Endothelial cell of umbilical vein (primary cell): ENCODE results near the gene GSC2. TPM values are rescaled to one million over a fixed set of nuclear protein-coding genes. Genes with fewer than 3 reads are reported as not detected.
"Not testable (repeated sequence)": the region's sequence is repeated elsewhere in the genome, so short reads cannot be mapped to it uniquely, and the experiment has no call there.

Experiments used
- BruUV-seq: library from RNA; stranded (reverse); fragments of 400-500 nt; replicated peaks from 2 replicates; lab custom pipeline; 2021; lab: Mats Ljungman, UMichigan
- CTCF ChIA-PET: fragments of 300-600, 350-600 bp; sonication (Branson Sonifier 250); formaldehyde crosslinking; loops from one replicate; lab custom pipeline; 2021; ENCODE audit warnings: antibody characterized with exemption, inconsistent platforms; lab: Charles Lee
- POLR2A ChIA-PET: fragments of 300-600, 350-600 bp; sonication (Branson Sonifier 250); formaldehyde crosslinking; loops from one replicate; lab custom pipeline; 2021; ENCODE audit warnings: antibody characterized with exemption, inconsistent platforms; lab: Charles Lee
- DNase-seq: peaks from one replicate; pipeline ENCODE4 v3.0.0-alpha.2; 2011; ENCODE audit warnings: low read depth, low spot score
- FAIRE-seq: peaks from 2 replicates; lab custom pipeline; 2011; peaks lifted over from hg19 to GRCh38; lab: Jason Lieb, UNC
- H2AFZ ChIP-seq: 2 replicates; pipeline ENCODE4 v1.6.0; 2012; ENCODE audit warnings: low read depth, low read length, control low read depth, inconsistent platforms
- H3K27ac ChIP-seq: 2 replicates; pipeline ENCODE4 v1.5.1; 2011; ENCODE audit warnings: low read depth, mild to moderate bottlenecking, control low read depth, low read length, moderate library complexity; ENCODE audit not compliant: insufficient read depth
- H3K27me3 ChIP-seq, 2 experiments: 2 replicates each; pipeline versions ENCODE4 v1.6.0 to v1.6.1; 2011; ENCODE audit warnings: low read length in 2 of 2, mixed read lengths in 1 of 2; ENCODE audit not compliant: control insufficient read depth in 2 of 2, insufficient read depth in 2 of 2
- H3K36me3 ChIP-seq, 2 experiments: 2 replicates in 1 of 2; 3 replicates in 1 of 2; pipeline ENCODE4 v1.5.1; 2011; ENCODE audit warnings: low read length in 2 of 2, mild to moderate bottlenecking in 1 of 2, moderate library complexity in 1 of 2; ENCODE audit not compliant: control insufficient read depth in 2 of 2, insufficient read depth in 2 of 2; ENCODE audit errors: extremely low read depth in 1 of 2
- H3K4me1 ChIP-seq: 3 replicates; pipeline ENCODE4 v1.5.1; 2011; ENCODE audit warnings: mild to moderate bottlenecking, low read length; ENCODE audit not compliant: control insufficient read depth, insufficient read depth; ENCODE audit errors: extremely low read depth
- H3K4me2 ChIP-seq: 2 replicates; pipeline ENCODE4 v1.6.1; 2011; ENCODE audit warnings: low read length, control low read depth, mixed read lengths; ENCODE audit not compliant: insufficient read depth
- H3K4me3 ChIP-seq, 3 experiments: fragments of 200-600 bp in 1 of 3; sonication (generic), shearing (Covaris generic) in 1 of 3; replicated peaks in 1 of 3; 2 replicates each; pipeline ENCODE4 v1.5.1; 2011 to 2016; ENCODE audit warnings: control low read depth in 3 of 3, low read length in 3 of 3, mild to moderate bottlenecking in 2 of 3, inconsistent platforms in 1 of 3, low read depth in 1 of 3, moderate library complexity in 1 of 3; ENCODE audit not compliant: insufficient read depth in 1 of 3
- H3K79me2 ChIP-seq: 2 replicates; pipeline ENCODE4 v1.6.0; 2012; ENCODE audit warnings: low read length, inconsistent platforms; ENCODE audit not compliant: control insufficient read depth, insufficient read depth
- H3K9ac ChIP-seq: replicated peaks from 2 replicates; pipeline ENCODE3; 2011; ENCODE audit warnings: low read length, control low read depth; ENCODE audit not compliant: insufficient read depth; ENCODE audit errors: extremely low read depth
- H3K9me1 ChIP-seq: replicated peaks from 3 replicates; pipeline ENCODE4 v1.6.0; 2011; ENCODE audit warnings: mild to moderate bottlenecking, low read length; ENCODE audit not compliant: control insufficient read depth, insufficient read depth; ENCODE audit errors: extremely low read depth
- H3K9me3 ChIP-seq: replicated peaks from 2 replicates; pipeline ENCODE4 v1.5.1; 2012; ENCODE audit warnings: low read length, inconsistent platforms; ENCODE audit not compliant: control insufficient read depth, insufficient read depth
- H4K20me1 ChIP-seq: replicated peaks from 2 replicates; pipeline ENCODE3; 2011; ENCODE audit warnings: mild to moderate bottlenecking, low read length; ENCODE audit not compliant: control insufficient read depth, insufficient read depth; ENCODE audit errors: extremely low read depth
- CTCF ChIP-seq, 2 donors: IDR thresholded peaks; 1 replicate in 1 of 2; 2 replicates in 1 of 2; pipeline ENCODE4 v1.5.1; 2011; ENCODE audit warnings: low read length in 2 of 2, mild to moderate bottlenecking in 2 of 2, moderate library complexity in 2 of 2, control low read depth in 1 of 2, inconsistent platforms in 1 of 2, low read depth in 1 of 2; ENCODE audit not compliant: insufficient read depth in 1 of 2; ENCODE audit errors: extremely low read depth in 1 of 2
- EZH2 ChIP-seq: IDR thresholded peaks from 2 replicates; pipeline ENCODE4 v1.6.1; 2012; ENCODE audit warnings: borderline replicate concordance, low read depth, mild to moderate bottlenecking, moderate library complexity, low read length, inconsistent platforms; ENCODE audit not compliant: severe bottlenecking
- FOS ChIP-seq: IDR thresholded peaks from 2 replicates; pipeline ENCODE4 v1.6.1; 2011; ENCODE audit warnings: mild to moderate bottlenecking, low read length, moderate library complexity, borderline replicate concordance; ENCODE audit not compliant: insufficient read depth
- GATA2 ChIP-seq: IDR thresholded peaks from 2 replicates; pipeline ENCODE4 v1.7.0; 2011; ENCODE audit warnings: low read depth, mild to moderate bottlenecking, moderate library complexity, mixed read lengths, low read length; ENCODE audit not compliant: insufficient read length, insufficient read depth
- JUN ChIP-seq: IDR thresholded peaks from 2 replicates; pipeline ENCODE4 v1.6.1; 2011; ENCODE audit warnings: borderline replicate concordance, low read depth; ENCODE audit not compliant: insufficient read length, insufficient read depth
- MAX ChIP-seq: IDR thresholded peaks from 2 replicates; pipeline ENCODE4 v1.6.1; 2011; ENCODE audit not compliant: insufficient read depth, insufficient read length
- MYC ChIP-seq: IDR thresholded peaks from one replicate; pipeline ENCODE4 v1.6.1; 2011; ENCODE audit warnings: mild to moderate bottlenecking, low read depth, low read length
- POLR2A ChIP-seq: IDR thresholded peaks from 2 replicates; pipeline ENCODE4 v1.6.1; 2012; ENCODE audit warnings: low read depth, mild to moderate bottlenecking, control low read depth, low read length
- POLR2AphosphoS5 ChIP-seq: IDR thresholded peaks from 2 replicates; pipeline ENCODE4 v1.6.1; 2012; ENCODE audit warnings: low read depth, mild to moderate bottlenecking, control low read depth, low read length, moderate library complexity; ENCODE audit not compliant: insufficient read depth
- dilution Hi-C: fragments of 300-500 bp; cut with MboI; formaldehyde crosslinking; loops from one replicate; pipeline ENCODE4 v1.15.0; 2019; ENCODE audit warnings: low sequenced_read_pairs; ENCODE audit not compliant: extremely low pct_ligation_motif_present
- intact Hi-C: fragments of 100-400 bp; cut with micrococcal nuclease; formaldehyde crosslinking; loops from one replicate; pipeline ENCODE4 v1.10.0; 2022
- polyA plus RNA-seq, 4 experiments: library from polyadenylated mRNA; depleted of rRNA in 3 of 4; stranded (reverse) in 3 of 4; unstranded in 1 of 4; fragments of >200 nt; gene quantifications; 2 replicates each; pipeline versions ENCODE4 v1.2.1 to v1.2.3, GENCODE V29; 2011 to 2012; ENCODE audit warnings: missing spikeins in 1 of 4
- total RNA-seq: library from RNA; stranded (reverse); gene quantifications from 2 replicates; pipeline ENCODE4 v1.2.3, GENCODE V29; 2021

GSC2 gene
- total and polyA plus RNA-seq, 2 donors (not counting 3 experiments of a cell fraction or from before 2014, with no cell fraction given), result not detected

GRCh38 chr22:19164425-19164824 is 14.3 kb upstream of the GSC2 start:
- TF ChIP-seq GATA2 (no peak), FOS (no peak), POLR2AphosphoS5 (no peak), POLR2A (no peak), JUN (no peak), EZH2 (no peak), MAX (no peak), CTCF (IDR thresholded peaks at IDR 0.05; ENCODE audit: extremely low read depth in 1 of 2, insufficient read depth in 1 of 2, low read depth in 1 of 2, low read length in 2 of 2) (no peak), MYC (no peak)
- H2AFZ ChIP-seq, result no peak overlapping the region
- ChIA-PET POLR2A (no interaction called here), CTCF (no interaction called here)
- dilution Hi-C loops, result no loop called here
- H3K4me2 ChIP-seq, result no peak overlapping the region
- H3K9me1 ChIP-seq, result no peaks in the 10 kb centered on the region
- intact Hi-C loops, result no loop called here
- no TSS peak for BruUV-seq
- no peaks in the 10 kb centered on the region for H4K20me1 ChIP-seq
- DNase-seq, result no peak
- no peak for FAIRE-seq
- H3K9ac ChIP-seq, result no peak overlapping the region
- no peaks in the 10 kb centered on the region for H3K36me3 ChIP-seq
- peaks cover 17 to 26% of the 10 kb centered on the region in 2 experiments for H3K27me3 ChIP-seq
- no peaks in the 10 kb centered on the region for H3K9me3 ChIP-seq
- no peak overlapping the region for H3K27ac ChIP-seq
- H3K4me1 ChIP-seq, result no peaks in the 10 kb centered on the region
- H3K79me2 ChIP-seq, result no peaks in the 10 kb centered on the region
- no peak overlapping the region for H3K4me3 ChIP-seq

- H3K79me2 ChIP-seq, H3K4me2 ChIP-seq, H3K27me3 ChIP-seq, DNase-seq, H3K9ac ChIP-seq, H3K4me1 ChIP-seq, FAIRE-seq, H2AFZ ChIP-seq, H3K36me3 ChIP-seq, H3K9me3 ChIP-seq, BruUV-seq, H3K4me3 ChIP-seq, H4K20me1 ChIP-seq, intact Hi-C loops, H3K9me1 ChIP-seq, dilution Hi-C loops, H3K27ac ChIP-seq: not testable (repeated sequence)
- ChIA-PET POLR2A (interaction anchor here (0.7 kb wide), 1 partner anchor 10 kb away, joined by 5 read pairs; no protein-coding TSS in a partner anchor), CTCF (interaction anchor here (1.0 to 1.5 kb wide), 2 partner anchors 10 to 14 kb away, joined by 3 to 5 read pairs; partner anchors contain the start of gene ESS2)
Measured at GRCh38 chr22:19158649-19159048, 8.6 kb upstream of the GSC2 start.

GRCh38 chr22:19156109-19156508 is 6.0 kb upstream of the GSC2 start:
- CTCF ChIA-PET, result interaction anchor here (1.2 kb wide), 1 partner anchor 12 kb away, joined by 5 read pairs; the partner anchor contains the start of gene ESS2
- BruUV-seq, dilution Hi-C loops, H3K36me3 ChIP-seq, intact Hi-C loops, H3K4me3 ChIP-seq, POLR2A ChIA-PET, H3K9me3 ChIP-seq, H3K27ac ChIP-seq, H3K4me1 ChIP-seq, H3K79me2 ChIP-seq, H3K9ac ChIP-seq, H2AFZ ChIP-seq, FAIRE-seq, H4K20me1 ChIP-seq, H3K4me2 ChIP-seq, DNase-seq, H3K9me1 ChIP-seq: not testable (repeated sequence)
- peaks cover 11 to 17% of the 10 kb centered on the region in 2 experiments for H3K27me3 ChIP-seq
